Panc1 (cell line): ENCODE results near the gene GUCY2C. TPM values are rescaled to one million over a fixed set of nuclear protein-coding genes. Genes with fewer than 3 reads are reported as not detected.

Experiments used
- ATAC-seq: fragments of 200-7000 bp; cut with Tn5 transposase; 2 replicates; pipeline ENCODE4 v1.9.1; 2020; ENCODE audit warnings: mild to moderate bottlenecking, moderate library complexity
- BruUV-seq: library from RNA; stranded (reverse); fragments of 400-500 nt; replicated peaks from 2 replicates; lab custom pipeline; 2021; lab: Mats Ljungman, UMichigan
- CTCF ChIA-PET: fragments of 300-600 bp; sonication (Branson Sonifier 250); formaldehyde crosslinking; loops from one replicate; lab custom pipeline; 2022; ENCODE audit warnings: antibody characterized with exemption; lab: Charles Lee
- POLR2A ChIA-PET: fragments of 300-600 bp; sonication (Branson Sonifier 250); formaldehyde crosslinking; loops from one replicate; lab custom pipeline; 2022; ENCODE audit warnings: antibody characterized with exemption; lab: Charles Lee
- DNase-seq: peaks from one replicate; pipeline ENCODE4 v3.0.0-alpha.2; 2010; ENCODE audit warnings: low read depth, low spot score
- H3K27ac ChIP-seq: 2 replicates; pipeline ENCODE4 v1.5.1; 2011; ENCODE audit warnings: mild to moderate bottlenecking, low read length, inconsistent platforms
- H3K27me3 ChIP-seq: fragments of 200-500 bp; sonication (Bioruptor generic); 2 replicates; pipeline ENCODE4 v1.6.0; 2014; ENCODE audit warnings: low read length, inconsistent platforms; ENCODE audit not compliant: control insufficient read depth, insufficient read depth
- H3K36me3 ChIP-seq: fragments of 200-500 bp; sonication (Bioruptor generic); 2 replicates; pipeline ENCODE4 v1.5.1; 2014; ENCODE audit warnings: inconsistent platforms, mild to moderate bottlenecking, low read length, moderate library complexity; ENCODE audit not compliant: control insufficient read depth, insufficient read depth
- H3K4me1 ChIP-seq: 2 replicates; pipeline ENCODE4 v1.5.1; 2011; ENCODE audit warnings: inconsistent platforms, mild to moderate bottlenecking, low read length, moderate library complexity; ENCODE audit not compliant: control insufficient read depth, insufficient read depth
- H3K4me3 ChIP-seq, 2 experiments: 2 replicates each; pipeline ENCODE4 v1.5.1; 2011 to 2012; ENCODE audit warnings: low read depth in 2 of 2, low read length in 2 of 2, mild to moderate bottlenecking in 2 of 2, inconsistent platforms in 1 of 2, moderate library complexity in 1 of 2
- H3K9me3 ChIP-seq: fragments of 200-500 bp; sonication (Bioruptor generic); 2 replicates; pipeline ENCODE4 v1.5.1; 2014; ENCODE audit warnings: low read depth, mild to moderate bottlenecking, inconsistent platforms, low read length, moderate library complexity; ENCODE audit not compliant: control insufficient read depth, insufficient read depth
- POLR2AphosphoS5 ChIP-seq: IDR thresholded peaks from 2 replicates; pipeline ENCODE4 v1.6.1; 2012; ENCODE audit warnings: mild to moderate bottlenecking, low read depth, low read length, moderate library complexity
- REST ChIP-seq, 2 experiments: IDR thresholded peaks; 2 replicates each; pipeline ENCODE4 v1.6.1; 2011 to 2012; ENCODE audit warnings: low read depth in 2 of 2, control low read depth in 1 of 2, low read length in 1 of 2, mild to moderate bottlenecking in 1 of 2, moderate library complexity in 1 of 2; ENCODE audit not compliant: insufficient read depth in 1 of 2
- SIN3A ChIP-seq: IDR thresholded peaks from 2 replicates; pipeline ENCODE4 v1.6.1; 2012; ENCODE audit warnings: low read depth, mild to moderate bottlenecking, low read length, moderate library complexity, borderline replicate concordance; ENCODE audit not compliant: insufficient read depth
- TCF7L2 ChIP-seq: IDR thresholded peaks from 2 replicates; pipeline ENCODE4 v1.6.1; 2011; ENCODE audit warnings: mild to moderate bottlenecking, low read depth, low read length, inconsistent platforms
- in situ Hi-C: cut with HindIII; loops from 2 replicates; pipeline ENCODE4 v1.10.0; 2016; ENCODE audit warnings: low sequenced_read_pairs, low pct_unique_long_range_greater_than_20kb
- intact Hi-C: fragments of 100-400 bp; cut with micrococcal nuclease; formaldehyde crosslinking; loops from one replicate; pipeline ENCODE4 v1.10.0; 2022; ENCODE audit not compliant: unreplicated experiment
- total RNA-seq: library from RNA; stranded (reverse); gene quantifications from one replicate; pipeline ENCODE4 v1.2.1, GENCODE V29; 2021; ENCODE audit not compliant: unreplicated experiment
- TF ChIP-seq, protein P1 (sequence below): fragments of 450-650 bp; IDR thresholded peaks from 2 replicates; pipeline ENCODE4 v1.5.1; 2017; ENCODE audit warnings: mild to moderate bottlenecking

Gene GUCY2C
- total RNA-seq, 1 experiment from 2014 or later, result 0.13 TPM

DNA sequence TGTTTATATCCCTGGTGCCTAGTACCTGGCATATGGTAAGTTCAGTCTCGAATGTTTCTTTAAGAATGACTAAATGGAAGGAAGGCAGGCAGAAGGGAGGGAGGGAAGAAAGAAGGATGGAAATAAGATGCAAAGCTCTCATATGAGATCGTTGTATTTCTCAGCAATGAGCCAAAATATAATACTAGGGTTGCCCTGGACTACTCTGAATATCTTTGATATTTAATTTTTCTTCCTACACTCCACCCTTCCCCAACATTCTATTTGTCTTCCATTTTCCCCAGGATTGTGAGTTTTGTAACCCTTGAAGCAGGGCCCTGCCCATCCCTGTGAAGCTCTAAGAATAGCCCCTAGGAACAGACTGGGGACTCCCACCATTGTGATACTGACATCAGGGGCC lies 43.9 kb downstream of the GUCY2C start:
- POLR2A ChIA-PET, result no interaction called here
- no peaks in the 10 kb centered on the region for H3K36me3 ChIP-seq
- no TSS peak for BruUV-seq
- no peak overlapping the region for H3K27ac ChIP-seq
- no peak for DNase-seq
- intact Hi-C loops, result no loop called here
- H3K9me3 ChIP-seq, result no peaks in the 10 kb centered on the region
- CTCF ChIA-PET, result no interaction called here
- in situ Hi-C loops, result no loop called here
- H3K4me3 ChIP-seq, result no peak overlapping the region
- TF ChIP-seq TCF7L2, result no peak
- TF ChIP-seq POLR2AphosphoS5, result no peak
- no peak for TF ChIP-seq SIN3A
- TF ChIP-seq REST (IDR thresholded peaks at IDR 0.05; ENCODE audit: insufficient read depth in 1 of 2, low read depth in 2 of 2, low read length in 1 of 2), result no peak
- TF ChIP-seq, protein P1, sequence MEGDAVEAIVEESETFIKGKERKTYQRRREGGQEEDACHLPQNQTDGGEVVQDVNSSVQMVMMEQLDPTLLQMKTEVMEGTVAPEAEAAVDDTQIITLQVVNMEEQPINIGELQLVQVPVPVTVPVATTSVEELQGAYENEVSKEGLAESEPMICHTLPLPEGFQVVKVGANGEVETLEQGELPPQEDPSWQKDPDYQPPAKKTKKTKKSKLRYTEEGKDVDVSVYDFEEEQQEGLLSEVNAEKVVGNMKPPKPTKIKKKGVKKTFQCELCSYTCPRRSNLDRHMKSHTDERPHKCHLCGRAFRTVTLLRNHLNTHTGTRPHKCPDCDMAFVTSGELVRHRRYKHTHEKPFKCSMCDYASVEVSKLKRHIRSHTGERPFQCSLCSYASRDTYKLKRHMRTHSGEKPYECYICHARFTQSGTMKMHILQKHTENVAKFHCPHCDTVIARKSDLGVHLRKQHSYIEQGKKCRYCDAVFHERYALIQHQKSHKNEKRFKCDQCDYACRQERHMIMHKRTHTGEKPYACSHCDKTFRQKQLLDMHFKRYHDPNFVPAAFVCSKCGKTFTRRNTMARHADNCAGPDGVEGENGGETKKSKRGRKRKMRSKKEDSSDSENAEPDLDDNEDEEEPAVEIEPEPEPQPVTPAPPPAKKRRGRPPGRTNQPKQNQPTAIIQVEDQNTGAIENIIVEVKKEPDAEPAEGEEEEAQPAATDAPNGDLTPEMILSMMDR, result no peak
- no peaks in the 10 kb centered on the region for H3K4me1 ChIP-seq
- ATAC-seq, result no peak
- H3K27me3 ChIP-seq, result no peaks in the 10 kb centered on the region

DNA sequence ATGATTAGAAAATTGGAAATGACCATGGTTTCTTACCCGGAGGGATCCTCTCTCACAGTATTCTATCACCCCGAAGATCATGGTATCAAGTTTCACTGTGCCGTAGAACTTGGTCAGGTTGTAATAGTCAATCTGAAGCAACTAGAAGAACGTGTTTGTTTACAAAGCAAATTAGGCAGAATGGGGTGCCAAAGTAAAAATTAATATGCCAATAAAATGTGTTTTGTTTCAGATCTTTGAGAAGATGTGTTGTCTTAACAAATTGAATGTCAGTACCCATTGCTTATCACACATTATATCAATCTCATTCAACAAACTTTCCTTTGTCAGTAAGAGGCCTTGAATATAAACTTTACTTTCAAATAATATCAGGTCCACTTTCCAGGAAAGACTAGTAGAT lies 45.0 kb downstream of the GUCY2C start:
- no peaks in the 10 kb centered on the region for H3K4me1 ChIP-seq
- no TSS peak for BruUV-seq
- ChIA-PET CTCF (no interaction called here), POLR2A (no interaction called here)
- no peak overlapping the region for H3K4me3 ChIP-seq
- no peak overlapping the region for H3K27ac ChIP-seq
- H3K36me3 ChIP-seq, result no peaks in the 10 kb centered on the region
- no peaks in the 10 kb centered on the region for H3K9me3 ChIP-seq
- in situ Hi-C loops, result no loop called here
- TF ChIP-seq, protein P1, result no peak
- TF ChIP-seq SIN3A (no peak), TCF7L2 (no peak), POLR2AphosphoS5 (no peak), REST (IDR thresholded peaks at IDR 0.05; ENCODE audit: insufficient read depth in 1 of 2, low read depth in 2 of 2, low read length in 1 of 2) (no peak)
- no peaks in the 10 kb centered on the region for H3K27me3 ChIP-seq
- DNase-seq, result no peak
- intact Hi-C loops, result no loop called here
- no peak for ATAC-seq
